Smooth muscle cell (in vitro differentiated cells): ENCODE measurements around the gene LIX1L. TPM values are rescaled to one million over a fixed set of nuclear protein-coding genes. Genes with fewer than 3 reads are reported as not detected.

Experiments used
- DNase-seq: peaks from one replicate; lab custom pipeline; 2025; ENCODE audit not compliant: unreplicated experiment; lab: John Stamatoyannopoulos, UW
- H2AFZ ChIP-seq: fragments of 200-600 bp; sonication (generic); 2 replicates; pipeline ENCODE4 v1.6.0; 2016; ENCODE audit warnings: antibody characterized with exemption, low read depth, mild to moderate bottlenecking
- H3F3A ChIP-seq: fragments of 200-600 bp; sonication (generic); 2 replicates; pipeline ENCODE4 v1.6.0; 2017; ENCODE audit warnings: antibody characterized with exemption, low read depth
- H3K27ac ChIP-seq: fragments of 200-600 bp; sonication (generic); 2 replicates; pipeline ENCODE4 v1.5.1; 2016; ENCODE audit warnings: low read depth, mild to moderate bottlenecking
- H3K27me3 ChIP-seq: fragments of 200-600 bp; sonication (generic); 2 replicates; pipeline ENCODE4 v1.6.1; 2016; ENCODE audit warnings: low read depth, mild to moderate bottlenecking
- H3K36me3 ChIP-seq: fragments of 200-600 bp; sonication (generic); 2 replicates; pipeline ENCODE4 v1.5.1; 2016; ENCODE audit warnings: low read depth
- H3K4me1 ChIP-seq: fragments of 200-600 bp; sonication (generic); 2 replicates; pipeline ENCODE4 v1.5.1; 2016; ENCODE audit warnings: low read depth
- H3K4me2 ChIP-seq: fragments of 200-600 bp; sonication (generic); 2 replicates; pipeline ENCODE4 v1.6.0; 2016; ENCODE audit warnings: mild to moderate bottlenecking
- H3K4me3 ChIP-seq: fragments of 200-600 bp; sonication (generic); 2 replicates; pipeline ENCODE4 v1.5.1; 2016; ENCODE audit warnings: mild to moderate bottlenecking
- H3K79me2 ChIP-seq: fragments of 200-600 bp; sonication (generic); 2 replicates; pipeline ENCODE4 v1.6.0; 2016; ENCODE audit warnings: low read depth, mild to moderate bottlenecking
- H3K9ac ChIP-seq: fragments of 200-600 bp; sonication (generic); 2 replicates; pipeline ENCODE4 v1.6.0; 2016; ENCODE audit warnings: low read depth
- H3K9me3 ChIP-seq: fragments of 200-600 bp; sonication (generic); replicated peaks from 2 replicates; pipeline ENCODE4 v1.5.1; 2016; ENCODE audit warnings: low read depth
- H4K20me1 ChIP-seq: fragments of 200-600 bp; sonication (generic); 2 replicates; pipeline ENCODE4 v1.6.0; 2016; ENCODE audit warnings: low read depth
- CTCF ChIP-seq: fragments of 200-600 bp; sonication (generic); IDR thresholded peaks from 2 replicates; pipeline ENCODE4 v1.5.1; 2017; ENCODE audit warnings: borderline replicate concordance, mild to moderate bottlenecking, antibody characterized with exemption; ENCODE audit not compliant: insufficient read depth, poor library complexity, severe bottlenecking
- WGBS: methylation state at CpG from one replicate; pipeline ENCODE4 v1.1.7; 2016; ENCODE audit warnings: low lambda C conversion rate; 5-methylcytosine and 5-hydroxymethylcytosine counted together
- polyA plus RNA-seq: library from polyadenylated mRNA; unstranded; fragments of >200 nt; fragmentation: Nextera tagmentation; extraction: Ambion mirVana; gene quantifications from 2 replicates; pipeline ENCODE4 v1.2.1, GENCODE V29; 2016
- total RNA-seq: library from RNA; depleted of rRNA; stranded (reverse); fragments of >200 nt; gene quantifications from 2 replicates; pipeline ENCODE4 v1.2.3, GENCODE V29; 2014

LIX1L gene
- total and polyA plus RNA-seq, 2 experiments from 2014 or later = 31.1 to 32.7 TPM

DNA sequence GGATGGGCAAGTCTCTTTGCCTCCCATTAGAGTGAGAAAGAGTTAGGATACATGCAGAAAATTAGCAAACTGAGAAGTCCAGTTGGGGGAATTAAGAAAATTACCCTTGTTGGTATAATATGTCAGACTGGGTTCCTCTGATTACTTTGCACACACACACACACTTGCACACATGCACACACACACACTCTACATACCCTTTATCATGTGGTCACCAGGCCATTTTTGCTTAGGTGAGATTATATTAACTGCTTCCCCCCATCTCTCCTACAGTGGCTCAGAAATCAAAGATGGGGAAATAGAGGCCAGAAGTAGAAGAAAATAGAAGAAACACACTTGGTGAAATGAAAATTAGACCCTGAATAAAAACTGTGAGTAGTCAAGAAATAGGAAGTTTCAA, 917 bp upstream of the LIX1L start:
- peaks cover 35% of the 10 kb centered on the region for H3K79me2 ChIP-seq

GRCh38 chr1:145956781-145957442, 905 bp downstream of the LIX1L start:
- Histone ChIP-seq H3F3A (no peaks in the 10 kb centered on the region), H3K27me3 (no peaks in the 10 kb centered on the region), H3K36me3 (no peaks in the 10 kb centered on the region), H3K27ac (peak overlapping the region; percentile 80), H3K4me3 (peak overlapping the region; percentile 74), H3K9me3 (no peaks in the 10 kb centered on the region), H4K20me1 (peaks cover 27% of the 10 kb centered on the region), H3K9ac (peak overlapping the region; percentile 76), H3K79me2 (peaks cover 53% of the 10 kb centered on the region), H3K4me2 (peak overlapping the region; percentile 90), H3K4me1 (peaks cover 19% of the 10 kb centered on the region), H2AFZ (peak overlapping the region; percentile 28)
- WGBS = 53% methylated on average over 3 of the region's 3 CpGs
- DNase-seq = no peak
- no peak for TF ChIP-seq CTCF

More for the DNA sequence above, 917 bp upstream of the LIX1L start:
- no peaks in the 10 kb centered on the region for H3K36me3 ChIP-seq
- no peak for TF ChIP-seq CTCF
- no peak overlapping the region for H3K4me3 ChIP-seq
- H2AFZ ChIP-seq = no peak overlapping the region
- no peaks in the 10 kb centered on the region for H3K9me3 ChIP-seq
- peaks cover 31% of the 10 kb centered on the region for H3K4me1 ChIP-seq
- no peaks in the 10 kb centered on the region for H3K27me3 ChIP-seq
- no peak overlapping the region for H3K27ac ChIP-seq
- peaks cover 12% of the 10 kb centered on the region for H4K20me1 ChIP-seq
- no peak for DNase-seq
- H3K9ac ChIP-seq = no peak overlapping the region
- H3K4me2 ChIP-seq = peak overlapping the region; percentile 90
- peaks cover 6% of the 10 kb centered on the region for H3F3A ChIP-seq

- DNase-seq = no peak
- Histone ChIP-seq H3K79me2 (peaks cover 58% of the 10 kb centered on the region), H3K4me2 (peak overlapping the region; percentile 90), H3K27me3 (no peaks in the 10 kb centered on the region), H3K36me3 (no peaks in the 10 kb centered on the region), H3K9ac (peak overlapping the region; percentile 76), H2AFZ (peak overlapping the region; percentile 28), H3F3A (no peaks in the 10 kb centered on the region), H3K4me1 (peaks cover 14% of the 10 kb centered on the region), H3K9me3 (no peaks in the 10 kb centered on the region), H4K20me1 (peaks cover 33% of the 10 kb centered on the region), H3K27ac (peak overlapping the region; percentile 80), H3K4me3 (peak overlapping the region; percentile 74)
- TF ChIP-seq CTCF = no peak
Observed at GRCh38 chr1:145956361-145956760, 1.5 kb downstream of the LIX1L start.

- no peak for DNase-seq
- Histone ChIP-seq H3K27ac (no peak overlapping the region), H3K9me3 (no peaks in the 10 kb centered on the region), H2AFZ (no peak overlapping the region), H4K20me1 (peaks cover 42% of the 10 kb centered on the region), H3F3A (no peaks in the 10 kb centered on the region), H3K4me1 (peaks cover 12% of the 10 kb centered on the region), H3K79me2 (peaks cover 68% of the 10 kb centered on the region), H3K36me3 (no peaks in the 10 kb centered on the region), H3K4me2 (peak overlapping the region; percentile 90), H3K9ac (no peak overlapping the region), H3K4me3 (peak overlapping the region; percentile 74), H3K27me3 (no peaks in the 10 kb centered on the region)
- 73% methylated on average over 2 of the region's 2 CpGs for WGBS
- no peak for TF ChIP-seq CTCF
Observed at GRCh38 chr1:145955436-145955835, 2.4 kb downstream of the LIX1L start.
